22Rv1 (cell line): ENCODE measurements around the gene TNN.

Experiments used
- H3K27ac ChIP-seq: fragments of 450-650 bp; 2 replicates; pipeline ENCODE4 v1.5.1; 2017
- ZFX ChIP-seq: fragments of 450-650 bp; IDR thresholded peaks from 2 replicates; pipeline ENCODE4 v1.6.1; 2017; ENCODE audit warnings: antibody characterized with exemption, borderline replicate concordance
- TF ChIP-seq, protein P1 (sequence below): fragments of 450-650 bp; IDR thresholded peaks from 2 replicates; pipeline ENCODE4 v1.5.1; 2017; ENCODE audit warnings: mild to moderate bottlenecking

Gene TNN

DNA sequence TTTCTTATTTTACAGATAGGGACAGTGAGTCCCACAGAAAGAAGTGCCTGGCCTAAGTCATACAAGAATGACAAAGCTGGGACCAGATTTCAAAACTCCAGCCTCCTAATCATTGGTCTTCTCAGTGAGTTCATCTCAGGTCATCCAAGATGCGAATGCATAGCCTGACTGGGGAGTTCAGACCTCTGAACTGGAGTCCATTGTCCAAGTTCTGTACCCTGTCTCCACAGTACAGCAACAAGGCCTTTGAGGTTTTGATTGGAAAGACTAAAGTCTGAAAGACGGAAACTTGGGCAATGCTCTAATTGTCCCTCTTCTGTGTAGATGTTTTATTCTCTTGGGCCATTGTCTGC, 62.0 kb downstream of the TNN start:
- no peak for TF ChIP-seq ZFX
- TF ChIP-seq, protein P1, sequence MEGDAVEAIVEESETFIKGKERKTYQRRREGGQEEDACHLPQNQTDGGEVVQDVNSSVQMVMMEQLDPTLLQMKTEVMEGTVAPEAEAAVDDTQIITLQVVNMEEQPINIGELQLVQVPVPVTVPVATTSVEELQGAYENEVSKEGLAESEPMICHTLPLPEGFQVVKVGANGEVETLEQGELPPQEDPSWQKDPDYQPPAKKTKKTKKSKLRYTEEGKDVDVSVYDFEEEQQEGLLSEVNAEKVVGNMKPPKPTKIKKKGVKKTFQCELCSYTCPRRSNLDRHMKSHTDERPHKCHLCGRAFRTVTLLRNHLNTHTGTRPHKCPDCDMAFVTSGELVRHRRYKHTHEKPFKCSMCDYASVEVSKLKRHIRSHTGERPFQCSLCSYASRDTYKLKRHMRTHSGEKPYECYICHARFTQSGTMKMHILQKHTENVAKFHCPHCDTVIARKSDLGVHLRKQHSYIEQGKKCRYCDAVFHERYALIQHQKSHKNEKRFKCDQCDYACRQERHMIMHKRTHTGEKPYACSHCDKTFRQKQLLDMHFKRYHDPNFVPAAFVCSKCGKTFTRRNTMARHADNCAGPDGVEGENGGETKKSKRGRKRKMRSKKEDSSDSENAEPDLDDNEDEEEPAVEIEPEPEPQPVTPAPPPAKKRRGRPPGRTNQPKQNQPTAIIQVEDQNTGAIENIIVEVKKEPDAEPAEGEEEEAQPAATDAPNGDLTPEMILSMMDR, result no peak
- H3K27ac ChIP-seq, result no peak overlapping the region

DNA sequence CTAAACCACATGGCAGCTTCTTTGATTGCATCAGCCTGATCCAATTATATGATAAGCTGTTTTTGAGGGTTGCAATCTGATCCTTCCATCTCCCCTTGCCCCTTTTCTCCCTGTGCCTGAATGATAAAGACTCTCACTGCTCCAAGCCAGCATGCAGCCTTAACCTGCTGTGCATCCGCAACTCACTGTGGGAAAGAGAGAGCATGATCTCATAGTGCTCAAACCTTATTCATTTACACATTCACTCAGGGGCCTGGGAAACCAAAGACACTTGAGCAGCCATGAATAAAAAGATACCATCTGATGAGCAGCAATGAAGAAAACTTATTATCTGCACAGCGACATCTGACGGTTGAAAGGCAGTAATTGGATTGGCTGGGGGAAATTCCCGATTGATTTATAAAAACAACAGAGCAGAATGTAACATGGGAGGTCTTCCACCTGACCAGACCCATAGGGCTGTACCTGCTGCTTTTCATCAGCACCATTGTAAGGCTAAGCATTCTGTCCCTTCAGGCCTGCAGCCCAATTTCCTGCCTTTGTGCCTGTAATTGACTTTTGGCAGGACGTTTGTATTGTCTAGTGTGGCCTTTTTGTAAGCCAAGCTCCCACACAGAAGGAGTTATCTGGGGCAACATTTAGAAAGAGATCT, 62.5 kb downstream of the TNN start:
- no peak for TF ChIP-seq ZFX
- TF ChIP-seq, protein P1, result peak; percentile 37
- H3K27ac ChIP-seq, result no peak overlapping the region

DNA sequence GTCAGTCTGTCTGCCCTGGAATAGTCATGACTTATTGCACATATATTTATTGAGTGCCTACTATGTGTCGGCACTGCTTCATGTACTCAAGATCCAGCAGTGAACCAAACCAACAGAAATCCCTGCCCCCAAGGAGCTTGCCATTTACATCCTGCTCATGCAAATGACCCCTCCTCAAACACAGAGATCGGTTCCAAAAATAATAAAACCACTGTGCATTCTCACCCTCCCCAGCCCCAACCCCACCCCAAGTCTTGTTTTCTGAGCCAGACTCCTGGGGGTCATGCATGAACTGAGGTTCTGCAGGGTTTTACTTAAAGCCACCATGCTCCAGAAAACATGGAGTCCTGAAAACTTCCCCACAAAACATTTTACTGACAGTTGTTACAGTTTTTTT, 63.0 kb downstream of the TNN start:
- H3K27ac ChIP-seq, result no peak overlapping the region
- TF ChIP-seq, protein P1, result no peak
- TF ChIP-seq ZFX, result no peak

GRCh38 chr1:175131095-175131494, 63.5 kb downstream of the TNN start:
- H3K27ac ChIP-seq, result no peak overlapping the region
- TF ChIP-seq, protein P1, result no peak
- no peak for TF ChIP-seq ZFX

DNA sequence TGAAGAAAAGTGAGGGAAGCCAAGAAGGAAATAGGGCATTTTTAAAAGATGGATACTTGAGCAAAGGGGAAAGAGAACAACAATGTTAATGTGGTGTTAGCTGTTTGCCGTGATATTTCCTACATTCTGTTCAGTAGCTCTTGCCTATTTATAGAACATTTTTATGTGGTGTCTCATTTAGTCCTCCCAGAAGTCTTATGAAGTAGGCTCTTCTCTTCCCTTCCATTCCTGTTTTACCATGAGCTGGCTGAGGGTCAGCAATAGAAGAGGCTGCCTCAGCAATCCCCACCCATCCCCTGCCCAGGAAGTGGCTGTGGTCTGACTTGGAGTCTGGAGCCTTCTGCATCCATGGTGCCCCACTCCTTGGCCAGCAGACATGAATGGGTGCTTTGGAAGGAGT, 64.8 kb downstream of the TNN start:
- TF ChIP-seq, protein P1, result no peak
- no peak for TF ChIP-seq ZFX
- no peak overlapping the region for H3K27ac ChIP-seq

GRCh38 chr1:175133673-175134435, 66.2 kb downstream of the TNN start:
- TF ChIP-seq, protein P1, result no peak
- TF ChIP-seq ZFX, result no peak
- no peak overlapping the region for H3K27ac ChIP-seq

DNA sequence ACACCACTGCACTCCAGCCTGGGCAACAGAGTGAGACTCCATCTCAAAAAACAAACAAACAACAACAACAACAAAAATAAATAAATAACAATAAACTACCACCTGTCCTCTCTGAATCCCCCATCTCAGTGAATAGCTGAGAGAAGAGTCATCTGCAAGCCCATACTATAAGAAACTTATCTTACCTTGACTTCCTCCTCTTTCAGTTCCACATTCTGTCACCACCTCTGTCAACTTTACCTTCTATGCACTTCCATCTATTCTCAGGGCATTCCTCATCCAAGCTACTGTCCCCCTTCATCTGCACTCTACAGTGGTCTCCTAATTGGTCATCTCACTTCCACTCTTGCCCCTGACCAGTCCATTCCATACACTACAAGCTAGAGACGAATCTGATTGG, 66.9 kb downstream of the TNN start:
- no peak for TF ChIP-seq ZFX
- TF ChIP-seq, protein P1, result no peak
- H3K27ac ChIP-seq, result no peak overlapping the region
